ENCODE measurements around the gene DNASE2.

Gene DNASE2

GRCh38 chr19:12886969-12887747 is 5.9 kb upstream of the DNASE2 start, which contains the start of gene KLF1:
Gene KLF1, minus strand, starts transcription at chr19:12887201. Its CDS starts 61 bp downstream, at chr19:12887140.
- in situ Hi-C loops (cut with HindIII; ENCODE audit: low sequenced_read_pairs): no loop called here

- in situ Hi-C loops (cut with HindIII; ENCODE audit: low sequenced_read_pairs): no loop called here
Measured at GRCh38 chr19:12886651-12886968, 5.4 kb upstream of the DNASE2 start.

- in situ Hi-C loops (cut with HindIII; ENCODE audit: low sequenced_read_pairs): no loop called here
Measured at GRCh38 chr19:12885749-12886650, 4.8 kb upstream of the DNASE2 start.

- in situ Hi-C loops (cut with HindIII; ENCODE audit: low sequenced_read_pairs): no loop called here
Measured at GRCh38 chr19:12884926-12885748, 3.9 kb upstream of the DNASE2 start.

GRCh38 chr19:12884627-12884925 is 3.3 kb upstream of the DNASE2 start:
- in situ Hi-C loops (cut with HindIII; ENCODE audit: low sequenced_read_pairs): no loop called here

GRCh38 chr19:12884202-12884601 is 3.0 kb upstream of the DNASE2 start:
- in situ Hi-C loops (cut with HindIII; ENCODE audit: low sequenced_read_pairs): no loop called here

GRCh38 chr19:12882589-12882988 is 1.3 kb upstream of the DNASE2 start:
- in situ Hi-C loops (cut with HindIII; ENCODE audit: low sequenced_read_pairs): no loop called here

GRCh38 chr19:12880551-12881171 is 588 bp downstream of the DNASE2 start:
- in situ Hi-C loops (cut with HindIII; ENCODE audit: low sequenced_read_pairs): no loop called here

- in situ Hi-C loops (cut with HindIII; ENCODE audit: low sequenced_read_pairs): loop anchor here (5.0 kb wide), 1 partner anchor 58 kb away; no protein-coding TSS in a partner anchor
Measured at GRCh38 chr19:12875086-12875485, 6.2 kb downstream of the DNASE2 start.

GRCh38 chr19:12873891-12874745 is 7.1 kb downstream of the DNASE2 start:
- in situ Hi-C loops (cut with HindIII; ENCODE audit: low sequenced_read_pairs): no loop called here

- in situ Hi-C loops (cut with HindIII; ENCODE audit: low sequenced_read_pairs): no loop called here
Measured at GRCh38 chr19:12872941-12873890, 8.0 kb downstream of the DNASE2 start.

- in situ Hi-C loops (cut with HindIII; ENCODE audit: low sequenced_read_pairs): no loop called here
Measured at GRCh38 chr19:12872255-12872654, 9.0 kb downstream of the DNASE2 start.

- in situ Hi-C loops (cut with HindIII; ENCODE audit: low sequenced_read_pairs): no loop called here
Measured at GRCh38 chr19:12871681-12872080, 9.6 kb downstream of the DNASE2 start.

GRCh38 chr19:12868540-12869112 is 12.6 kb downstream of the DNASE2 start:
- in situ Hi-C loops (cut with HindIII; ENCODE audit: low sequenced_read_pairs): no loop called here

- in situ Hi-C loops (cut with HindIII; ENCODE audit: low sequenced_read_pairs): no loop called here
Measured at GRCh38 chr19:12867120-12868099, 13.8 kb downstream of the DNASE2 start.

- in situ Hi-C loops (cut with HindIII; ENCODE audit: low sequenced_read_pairs): no loop called here
Measured at GRCh38 chr19:12866416-12867119, 14.7 kb downstream of the DNASE2 start.

All from endothelial cell of hepatic sinusoid (primary cell).